ENCODE measurements around the gene CD200R1.

Gene CD200R1

GRCh38 chr3:112884678-112885290 is 90.1 kb downstream of the CD200R1 start:
- no peak for DNase-seq

DNA sequence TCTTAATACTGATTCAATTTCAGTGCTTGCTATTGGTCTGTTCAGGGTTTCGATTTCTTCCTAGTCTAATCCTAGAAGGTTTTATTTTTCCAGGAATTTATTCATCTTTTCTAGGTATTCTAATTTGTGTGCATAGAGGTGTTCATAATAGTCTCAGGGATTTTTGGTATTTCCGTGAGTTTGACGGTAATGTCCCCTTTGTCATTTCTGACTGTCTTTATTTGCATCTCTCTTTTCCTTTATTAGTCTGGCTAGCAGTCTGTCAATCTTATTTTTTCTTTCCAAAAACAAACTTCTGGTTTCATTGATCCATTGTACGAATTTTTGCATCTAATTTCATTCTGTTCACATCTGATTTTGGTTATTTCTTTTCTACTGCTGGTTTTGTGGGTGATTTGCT is 93.0 kb downstream of the CD200R1 start:
- no peak for DNase-seq

- DNase-seq: no peak
Measured at GRCh38 chr3:112875561-112875960, 99.3 kb downstream of the CD200R1 start.

GRCh38 chr3:112874725-112875124 is 100.2 kb downstream of the CD200R1 start:
- no peak for DNase-seq

- no peak for DNase-seq
Measured at GRCh38 chr3:112873632-112874031, 101.3 kb downstream of the CD200R1 start.

- DNase-seq: no peak
Measured at GRCh38 chr3:112871735-112872134, 103.2 kb downstream of the CD200R1 start.
